ENCODE data around the gene PLCG1. TPM values are rescaled to one million over a fixed set of nuclear protein-coding genes. Genes with fewer than 3 reads are reported as not detected.
"Not testable (repeated sequence)": the region's sequence is repeated elsewhere in the genome, so short reads cannot be mapped to it uniquely, and the experiment has no call there.

PLCG1 gene
- total and polyA plus RNA-seq, 10 donors, result 28.0 to 144 (median 117) TPM

DNA sequence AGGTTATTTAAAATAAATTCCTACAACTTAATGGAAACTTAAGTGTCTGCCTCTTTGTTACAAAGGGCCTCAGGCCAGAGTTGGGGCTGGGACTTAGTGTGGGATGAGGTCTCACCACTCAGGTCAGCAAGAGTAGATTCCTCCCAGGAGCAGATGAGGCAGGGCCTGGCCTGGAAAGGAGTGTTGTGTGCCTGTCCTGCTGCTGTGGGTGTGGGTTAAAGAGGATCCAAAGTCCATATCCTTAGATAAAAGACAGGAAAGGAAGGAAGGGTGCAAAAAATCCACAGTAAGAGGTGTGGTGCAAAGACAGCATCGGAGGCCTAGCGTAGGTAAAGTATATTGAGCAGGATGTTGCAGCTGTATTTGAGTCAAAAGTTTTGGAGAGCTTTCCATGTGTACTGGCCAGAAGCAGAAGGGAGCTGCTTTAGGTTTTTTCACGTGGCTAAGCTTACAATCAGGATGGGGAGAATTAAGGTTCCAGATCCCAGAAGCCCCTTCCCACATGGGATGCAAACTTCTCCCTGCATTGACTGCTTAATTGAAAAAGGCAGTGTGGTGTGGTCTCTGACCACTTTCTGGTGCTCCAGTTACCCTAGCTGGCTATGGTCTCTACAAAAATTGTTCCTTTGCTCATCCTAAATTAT is 12.8 kb upstream of the PLCG1 start:
- Histone ChIP-seq H3K27ac (no peak overlapping the region), H3K4me1 (no peaks in the 10 kb centered on the region), H3K27me3 (replicated peaks in 1 of 7) (no peaks in the 10 kb centered on the region), H3K4me3 (no peak overlapping the region), H3K9me3 (no peaks in the 10 kb centered on the region), H3K36me3 (peaks cover 0 to 76% (median 68%) of the 10 kb centered on the region in 6 donors)
- DNase-seq, result no peak
- intact Hi-C loops (cut with DNase I; ENCODE audit: low total_unique reads), result no loop called here
- WGBS, 5 donors, result 78 to 95% (median 93%) methylated on average over 3 of the region's 3 CpGs
- TF ChIP-seq, protein P1, sequence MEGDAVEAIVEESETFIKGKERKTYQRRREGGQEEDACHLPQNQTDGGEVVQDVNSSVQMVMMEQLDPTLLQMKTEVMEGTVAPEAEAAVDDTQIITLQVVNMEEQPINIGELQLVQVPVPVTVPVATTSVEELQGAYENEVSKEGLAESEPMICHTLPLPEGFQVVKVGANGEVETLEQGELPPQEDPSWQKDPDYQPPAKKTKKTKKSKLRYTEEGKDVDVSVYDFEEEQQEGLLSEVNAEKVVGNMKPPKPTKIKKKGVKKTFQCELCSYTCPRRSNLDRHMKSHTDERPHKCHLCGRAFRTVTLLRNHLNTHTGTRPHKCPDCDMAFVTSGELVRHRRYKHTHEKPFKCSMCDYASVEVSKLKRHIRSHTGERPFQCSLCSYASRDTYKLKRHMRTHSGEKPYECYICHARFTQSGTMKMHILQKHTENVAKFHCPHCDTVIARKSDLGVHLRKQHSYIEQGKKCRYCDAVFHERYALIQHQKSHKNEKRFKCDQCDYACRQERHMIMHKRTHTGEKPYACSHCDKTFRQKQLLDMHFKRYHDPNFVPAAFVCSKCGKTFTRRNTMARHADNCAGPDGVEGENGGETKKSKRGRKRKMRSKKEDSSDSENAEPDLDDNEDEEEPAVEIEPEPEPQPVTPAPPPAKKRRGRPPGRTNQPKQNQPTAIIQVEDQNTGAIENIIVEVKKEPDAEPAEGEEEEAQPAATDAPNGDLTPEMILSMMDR (IDR thresholded peaks at IDR 0.05 in 8 of 11, conservative IDR thresholded peaks at IDR 0.05 in 3 of 11), result no peak
- no peak for TF ChIP-seq POLR2AphosphoS5 (IDR thresholded peaks at IDR 0.05)
- no peak for TF ChIP-seq POLR2A (IDR thresholded peaks at IDR 0.05)

DNA sequence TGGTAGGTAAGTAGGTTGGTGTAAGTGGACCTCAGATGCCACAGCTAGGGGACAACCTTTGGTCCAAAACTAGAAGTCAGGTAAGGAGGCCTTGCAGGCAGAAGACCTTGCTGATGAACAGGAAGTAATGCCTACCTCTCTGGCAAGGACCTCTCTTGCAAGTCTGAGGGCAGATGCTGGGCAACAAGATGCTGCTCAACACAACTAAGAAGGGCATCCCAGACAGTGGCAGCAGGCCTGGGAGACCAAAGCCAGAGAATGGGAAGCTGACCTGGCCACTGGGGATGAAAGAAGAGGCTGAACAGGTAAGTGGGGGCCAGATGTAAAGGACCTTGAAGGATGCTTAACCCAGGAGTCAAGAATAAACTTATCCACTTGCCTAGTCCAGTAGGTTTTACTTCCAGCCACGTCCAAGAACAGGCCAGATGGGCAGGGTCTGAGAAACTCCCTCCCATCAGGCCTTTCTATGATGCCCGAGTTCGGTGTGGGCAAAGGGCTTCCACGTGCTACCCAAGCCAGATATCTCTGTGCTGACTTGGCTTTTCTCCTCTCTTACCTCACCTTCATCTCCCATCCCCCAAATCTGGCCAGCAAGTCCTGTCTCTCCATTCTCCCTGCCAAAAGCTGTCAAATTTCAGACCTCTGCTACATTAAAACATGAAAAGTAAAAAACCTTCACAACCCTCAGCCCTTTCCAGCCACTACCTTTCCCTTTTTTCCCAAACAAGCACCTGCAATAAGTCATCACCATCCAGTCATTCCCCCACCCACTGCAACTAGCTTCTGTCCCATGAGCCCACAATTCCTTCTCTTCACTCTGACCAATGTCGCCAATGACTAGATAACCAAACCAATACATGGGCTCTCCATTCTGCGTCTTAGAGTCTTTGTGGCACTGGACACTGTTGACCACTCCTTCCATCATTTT is 11.5 kb upstream of the PLCG1 start:
- Histone ChIP-seq H3K4me1 (no peaks in the 10 kb centered on the region), H3K27me3 (replicated peaks in 1 of 7) (no peaks in the 10 kb centered on the region), H3K36me3 (peaks cover 0 to 64% (median 55%) of the 10 kb centered on the region in 6 donors), H3K4me3 (no peak overlapping the region), H3K27ac (peak overlapping the region in 1 of 8 donors; percentile 8), H3K9me3 (no peaks in the 10 kb centered on the region)
- TF ChIP-seq, protein P1 (IDR thresholded peaks at IDR 0.05 in 8 of 11, conservative IDR thresholded peaks at IDR 0.05 in 3 of 11), result no peak
- TF ChIP-seq POLR2A (IDR thresholded peaks at IDR 0.05) (no peak), POLR2AphosphoS5 (IDR thresholded peaks at IDR 0.05) (no peak)
- no peak for DNase-seq
- intact Hi-C loops (cut with DNase I; ENCODE audit: low total_unique reads), result no loop called here
- WGBS, 5 donors, result 84 to 94% (median 93%) methylated on average over 6 of the region's 6 CpGs

DNA sequence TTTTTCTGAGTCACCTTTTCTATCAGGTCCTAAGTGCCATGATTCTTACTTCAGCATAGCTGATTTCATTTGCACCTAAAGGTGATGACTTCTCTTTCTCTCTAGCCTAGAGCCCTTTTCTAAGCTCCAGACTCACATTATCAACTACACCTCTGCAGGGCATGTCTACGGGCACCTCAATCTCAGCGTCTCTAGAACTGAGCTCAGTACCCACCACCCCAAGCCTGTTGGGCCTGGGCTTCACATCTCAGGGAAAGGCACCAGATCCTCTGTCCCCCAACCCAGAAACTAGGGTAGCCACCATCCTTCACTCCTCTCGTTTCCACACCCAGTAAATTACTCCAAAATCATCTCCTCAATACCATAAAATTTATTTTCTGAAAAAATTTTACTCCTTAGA is 10.6 kb upstream of the PLCG1 start:
- Histone ChIP-seq H3K36me3 (peaks cover 0 to 55% (median 46%) of the 10 kb centered on the region in 6 donors), H3K27me3 (replicated peaks in 1 of 7) (no peaks in the 10 kb centered on the region), H3K27ac (no peak overlapping the region), H3K9me3 (no peaks in the 10 kb centered on the region), H3K4me1 (no peaks in the 10 kb centered on the region), H3K4me3 (no peak overlapping the region)
- intact Hi-C loops (cut with DNase I; ENCODE audit: low total_unique reads), result no loop called here
- 94 to 99% (median 96%) methylated on average over 3 of the region's 3 CpGs for WGBS, 5 donors
- DNase-seq, result no peak
- TF ChIP-seq POLR2AphosphoS5 (IDR thresholded peaks at IDR 0.05), result no peak
- no peak for TF ChIP-seq POLR2A (IDR thresholded peaks at IDR 0.05)
- TF ChIP-seq, protein P1 (IDR thresholded peaks at IDR 0.05 in 8 of 11, conservative IDR thresholded peaks at IDR 0.05 in 3 of 11), result no peak

DNA sequence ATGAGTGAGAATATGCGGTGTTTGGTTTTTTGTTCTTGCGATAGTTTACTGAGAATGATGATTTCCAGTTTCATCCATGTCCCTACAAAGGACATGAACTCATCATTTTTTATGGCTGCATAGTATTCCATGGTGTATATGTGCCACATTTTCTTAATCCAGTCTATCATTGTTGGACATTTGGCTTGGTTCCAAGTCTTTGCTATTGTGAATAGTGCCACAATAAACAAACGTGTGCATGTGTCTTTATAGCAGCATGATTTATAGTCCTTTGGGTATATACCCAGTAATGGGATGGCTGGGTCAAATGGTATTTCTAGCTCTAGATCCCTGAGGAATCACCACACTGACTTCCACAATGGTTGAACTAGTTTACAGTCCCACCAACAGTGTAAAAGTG is 9.0 kb upstream of the PLCG1 start:
- H3K4me3 ChIP-seq; H3K4me1 ChIP-seq; H3K9me3 ChIP-seq; DNase-seq; intact Hi-C loops (cut with DNase I; ENCODE audit: low total_unique reads); H3K27ac ChIP-seq; H3K27me3 ChIP-seq (replicated peaks in 1 of 7): not testable (repeated sequence)
- 60 to 80% methylated on average over 1 of the region's 3 CpGs; no CpG with 5 or more reads in 3 of the 5 donors for WGBS, 5 donors
- peaks cover 0 to 39% (median 30%) of the 10 kb centered on the region in 6 donors for H3K36me3 ChIP-seq
